Type B pancreatic cell (in vitro differentiated cells): ENCODE measurements around the gene MSN. TPM values are rescaled to one million over a fixed set of nuclear protein-coding genes. Genes with fewer than 3 reads are reported as not detected.

Source experiments
- DNase-seq: peaks from one replicate; pipeline ENCODE4 v3.0.0; 2021; ENCODE audit warnings: mixed read lengths; ENCODE audit not compliant: unreplicated experiment; ENCODE audit errors: extremely low spot score
- H3K27ac Mint-ChIP-seq: 2 replicates; pipeline ENCODE4 v1.8.0; 2021; ENCODE audit warnings: mild to moderate bottlenecking, mixed read lengths
- H3K27me3 Mint-ChIP-seq: 2 replicates; pipeline ENCODE4 v1.8.0; 2021; ENCODE audit warnings: mixed read lengths
- H3K36me3 Mint-ChIP-seq: 2 replicates; pipeline ENCODE4 v1.8.0; 2021; ENCODE audit warnings: mixed read lengths
- H3K4me1 Mint-ChIP-seq: one replicate; pipeline ENCODE4 v1.8.0; 2021; ENCODE audit warnings: mixed read lengths; ENCODE audit not compliant: unreplicated experiment
- H3K4me3 Mint-ChIP-seq: 2 replicates; pipeline ENCODE4 v1.8.0; 2021; ENCODE audit warnings: mild to moderate bottlenecking, mixed read lengths
- H3K9me3 Mint-ChIP-seq: 2 replicates; pipeline ENCODE4 v1.8.0; 2021; ENCODE audit warnings: mixed read lengths
- CTCF ChIP-seq: fragments of 200-600 bp; sonication (generic); conservative IDR thresholded peaks from 2 replicates; pipeline ENCODE4 v1.5.0; 2021; ENCODE audit warnings: antibody characterized with exemption, mild to moderate bottlenecking
- total RNA-seq: library from RNA; stranded (reverse); gene quantifications from 2 replicates; pipeline ENCODE4 v1.2.1, GENCODE V29; 2021; ENCODE audit warnings: low replicate concordance

The MSN gene
- total RNA-seq, 1 donor from 2014 or later = 80.7 TPM

DNA sequence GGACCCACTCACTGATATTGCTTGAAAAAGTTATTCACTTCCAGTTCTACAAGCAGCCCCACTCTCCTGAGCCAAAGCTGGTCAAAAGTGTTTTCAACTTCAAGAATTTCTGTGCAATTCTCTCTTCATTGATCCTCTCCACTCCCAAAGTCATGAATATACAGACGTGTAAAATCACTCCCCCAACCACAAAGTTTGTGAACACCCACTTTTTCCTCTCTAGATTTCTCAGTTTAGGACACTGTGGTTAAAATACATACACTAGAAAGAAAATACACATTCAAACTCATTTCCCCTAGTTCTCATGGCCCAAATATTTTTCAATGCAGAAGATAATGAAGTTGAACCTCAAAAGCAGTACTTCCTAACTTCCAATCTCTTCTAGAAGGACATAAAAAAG, 116.3 kb downstream of the MSN start:
- no peaks in the 10 kb centered on the region for H3K36me3 Mint-ChIP-seq
- TF ChIP-seq CTCF = no peak
- no peaks in the 10 kb centered on the region for H3K27me3 Mint-ChIP-seq
- no peaks in the 10 kb centered on the region for H3K9me3 Mint-ChIP-seq
- H3K4me1 Mint-ChIP-seq = no peaks in the 10 kb centered on the region
- no peak overlapping the region for H3K27ac Mint-ChIP-seq
- no peak overlapping the region for H3K4me3 Mint-ChIP-seq
- no peak for DNase-seq

Other genes starting within 250 kb of the MSN start
- gene LAS1L, start 132.9 kb upstream of the MSN start, total RNA-seq = 29.3 and 42.1 TPM in 2 replicates